Renal pelvis (tissue), 4 donors: ENCODE results near the gene RTN4RL1. TPM values are rescaled to one million over a fixed set of nuclear protein-coding genes. Genes with fewer than 3 reads are reported as not detected.

ENCODE experiments used
- DNase-seq: peaks from one replicate; pipeline ENCODE4 v3.0.0-alpha.2; 2013
- polyA plus RNA-seq, 3 donors: library from polyadenylated mRNA; unstranded; fragments of 120-200 nt; gene quantifications; one replicate each; pipeline ENCODE4 v1.2.1, GENCODE V29; 2013; ENCODE audit not compliant: insufficient read length in 3 of 3

Gene RTN4RL1
- polyA plus RNA-seq, 3 donors = 1.4 to 1.9 (median 1.7) TPM

DNA sequence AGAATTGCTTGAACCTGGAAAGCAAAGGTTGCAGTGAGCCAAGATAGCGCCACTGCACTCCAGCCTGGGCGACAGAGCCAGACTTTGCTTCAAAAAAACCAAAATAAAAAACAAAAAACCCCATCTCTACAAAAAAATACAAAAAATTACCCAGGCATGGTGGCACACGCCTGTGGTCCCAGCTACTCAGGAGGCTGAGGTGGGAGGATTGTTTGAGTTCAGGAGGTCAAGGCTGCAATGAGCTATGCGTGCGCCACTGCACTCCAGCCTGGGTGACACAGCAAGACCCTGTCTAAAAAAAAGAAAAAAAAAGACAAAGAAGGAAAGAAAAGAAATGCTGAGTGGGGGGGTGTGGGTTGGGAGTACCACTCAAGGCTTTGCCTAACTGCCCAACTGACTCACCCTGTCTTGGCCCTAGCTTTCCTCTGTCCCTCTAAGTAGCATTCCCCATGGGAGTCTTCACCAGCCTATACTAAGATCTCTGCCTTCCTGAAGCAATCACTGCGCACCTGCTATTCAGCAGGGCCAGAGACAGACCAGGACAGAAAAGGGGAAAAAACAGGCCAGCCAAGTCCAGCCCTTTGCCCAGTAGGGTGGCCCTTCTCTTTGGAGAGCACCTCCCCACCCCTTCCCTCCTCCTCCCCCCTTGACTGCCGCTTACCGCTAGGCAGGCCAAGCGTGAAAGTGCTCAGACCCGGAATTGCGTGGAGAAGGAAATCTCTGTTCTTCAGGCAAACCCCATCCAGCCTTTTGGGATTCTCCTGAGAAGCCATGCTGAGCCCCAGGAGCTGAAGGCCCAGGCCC is 45.8 kb downstream of the RTN4RL1 start:
- no peak for DNase-seq

DNA sequence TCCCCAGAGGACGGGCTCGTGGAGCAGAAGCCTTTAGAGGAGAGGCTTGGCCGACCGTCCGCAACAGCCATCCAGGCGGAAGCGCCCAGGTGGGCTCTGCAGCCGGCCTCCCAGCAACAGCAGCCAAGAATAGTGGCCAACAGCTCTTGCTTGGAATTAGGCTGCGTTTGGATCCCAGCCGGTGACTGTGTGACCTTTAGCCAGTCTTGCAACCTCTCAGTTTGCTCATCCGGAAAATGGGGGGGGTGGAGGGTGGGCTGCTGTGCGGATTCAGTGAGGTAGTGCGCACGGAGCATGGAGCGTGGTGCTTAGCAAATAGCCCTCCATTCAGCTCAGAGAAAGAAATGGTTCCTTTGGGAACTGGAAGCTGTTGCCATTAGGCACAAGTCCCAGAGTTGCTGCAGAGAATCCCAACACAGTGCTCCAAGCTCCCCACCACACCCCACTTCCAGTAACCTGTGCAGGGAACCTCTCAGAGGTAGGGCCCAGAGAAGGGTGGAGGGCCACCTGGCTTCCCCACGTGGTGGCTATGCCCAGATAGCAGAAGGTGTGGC is 46.7 kb downstream of the RTN4RL1 start:
- DNase-seq = no peak

DNA sequence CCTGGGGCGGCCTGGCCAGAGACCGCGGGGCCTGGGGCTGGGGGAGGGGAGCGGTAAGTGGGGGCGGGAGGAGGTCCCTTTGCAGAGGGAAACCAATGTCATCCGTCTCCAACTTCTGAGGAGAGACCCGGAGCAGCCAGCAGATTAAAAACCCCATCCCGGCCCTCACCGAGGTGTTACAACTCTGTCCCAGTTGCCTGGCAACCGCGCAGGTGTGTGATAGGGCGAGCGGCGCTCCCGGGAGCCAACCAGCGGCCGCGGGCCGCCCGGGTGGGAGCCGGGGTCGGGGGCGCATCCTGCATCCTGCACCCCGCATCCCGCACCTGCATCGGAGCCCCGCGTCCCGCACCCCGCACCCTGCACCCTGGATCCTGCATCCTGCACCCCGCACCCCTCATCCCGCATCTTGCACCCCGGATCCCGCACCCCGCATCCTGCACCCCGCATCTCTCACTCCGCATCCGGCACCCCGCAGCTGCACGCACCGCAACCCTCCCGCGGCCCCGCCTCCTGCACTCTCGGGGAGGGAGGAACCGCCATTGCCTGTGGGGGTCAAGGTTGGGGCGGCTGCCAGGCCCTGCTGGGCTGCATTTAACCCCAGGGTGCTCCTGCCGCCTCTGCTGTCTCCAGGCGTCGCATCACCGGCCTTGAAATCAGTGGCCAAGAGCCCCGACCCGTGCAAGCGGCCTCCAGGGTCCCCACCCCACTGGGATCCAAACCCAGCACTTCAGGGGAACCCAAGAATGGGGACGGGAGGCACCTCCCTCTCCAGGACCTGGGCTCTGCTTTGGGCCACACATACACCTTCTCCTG is 47.3 kb downstream of the RTN4RL1 start:
- DNase-seq = no peak

DNA sequence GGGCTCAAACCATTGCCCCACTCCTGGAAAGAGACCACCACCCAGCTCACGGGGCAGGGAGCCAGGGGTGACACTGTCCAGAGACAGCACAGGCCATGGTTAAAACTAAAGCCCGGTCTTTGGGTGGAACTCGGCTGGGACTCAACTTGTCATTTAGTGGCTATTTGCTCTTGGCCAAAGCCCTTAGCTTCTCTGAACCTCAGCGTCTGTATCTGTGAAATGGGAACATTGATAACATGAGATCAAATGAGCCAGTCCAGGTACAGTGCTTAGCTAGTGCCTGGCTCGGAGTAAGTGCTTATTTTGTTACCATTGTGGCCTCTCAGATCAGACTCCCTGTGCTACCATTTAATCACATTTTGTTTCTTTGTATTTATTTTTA is 48.5 kb downstream of the RTN4RL1 start:
- no peak for DNase-seq

DNA sequence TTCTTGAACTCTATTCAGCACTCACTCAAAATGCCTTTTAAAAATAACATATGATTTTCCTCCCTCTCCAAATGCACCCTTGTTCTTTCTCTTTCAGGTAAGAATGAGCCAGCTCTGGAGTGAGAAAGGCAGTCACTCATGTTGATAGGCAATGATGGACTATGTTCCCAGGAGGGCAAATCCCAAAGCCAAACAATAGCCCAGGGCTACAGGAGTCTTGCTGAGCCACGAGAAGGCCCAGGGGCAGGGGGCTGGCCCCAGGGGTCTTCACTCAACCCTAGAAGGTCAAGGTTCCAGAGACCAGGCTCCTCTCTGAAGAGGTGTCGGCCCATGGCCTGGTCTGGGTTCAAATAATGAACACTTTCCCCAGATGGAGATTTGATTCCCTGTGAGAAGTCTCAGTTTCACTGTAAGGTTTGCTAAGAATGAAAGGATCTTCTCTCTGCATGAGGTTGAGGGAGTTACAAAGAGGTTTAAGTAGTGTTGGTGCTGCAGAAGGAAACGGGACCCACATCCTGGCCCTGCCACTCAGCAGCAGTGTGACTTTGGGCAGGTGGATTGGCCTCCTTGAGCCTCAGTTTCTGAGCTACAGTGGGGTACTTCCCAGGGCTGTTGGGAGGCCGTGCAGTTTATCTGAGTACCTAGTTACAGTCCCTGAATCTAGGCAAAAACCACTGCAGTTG is 49.0 kb downstream of the RTN4RL1 start:
- no peak for DNase-seq

DNA sequence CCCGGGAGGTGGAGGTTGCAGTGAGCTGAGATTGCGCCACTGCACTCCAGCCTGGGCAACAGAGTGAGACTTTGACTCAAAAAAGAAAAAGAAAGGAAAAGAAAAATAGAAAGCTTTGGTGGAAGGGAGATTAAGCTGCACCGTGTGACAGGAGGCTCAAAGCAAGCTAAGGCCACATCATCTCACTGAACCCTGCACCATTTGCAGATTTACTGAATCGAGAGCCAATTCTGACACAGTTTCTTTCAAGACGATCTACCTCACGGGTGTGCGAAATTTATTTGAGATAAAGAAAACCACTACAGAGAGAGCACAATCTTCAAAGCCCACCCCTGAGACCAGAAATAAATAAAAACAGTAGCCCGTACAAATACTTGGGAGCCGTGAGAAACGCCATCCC is 49.6 kb downstream of the RTN4RL1 start:
- no peak for DNase-seq

DNA sequence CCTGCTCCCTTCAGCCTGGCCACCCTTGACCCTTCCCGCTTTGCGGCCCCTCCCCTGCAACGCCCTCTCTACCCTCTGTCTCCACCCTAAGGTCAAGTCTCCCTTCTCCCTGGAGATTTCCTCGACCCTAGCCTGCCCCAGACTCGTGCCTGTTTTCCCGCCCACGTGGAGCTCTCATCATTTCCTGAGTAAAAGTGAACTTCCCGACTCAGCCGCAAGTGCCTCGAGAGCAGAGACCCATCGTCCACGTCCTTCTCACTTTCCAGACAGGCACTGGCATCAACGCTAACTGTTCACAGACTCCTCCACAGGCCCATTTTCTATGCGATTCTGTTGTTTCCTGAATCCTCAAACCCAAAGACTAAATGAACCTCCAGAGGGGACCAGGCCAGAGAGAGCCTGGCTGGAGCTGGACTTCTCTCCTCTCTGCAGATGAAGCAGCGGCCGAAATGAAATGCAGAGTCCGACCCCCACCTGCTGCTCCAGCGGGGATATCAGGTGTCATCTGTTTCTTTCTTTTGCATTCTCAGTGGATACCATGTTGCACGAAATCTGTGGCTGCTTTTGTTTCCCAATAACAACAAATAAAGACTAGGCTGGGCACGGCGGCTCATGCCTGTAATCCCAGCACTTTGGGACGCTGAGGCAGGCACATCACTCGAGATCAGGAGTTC is 52.5 kb downstream of the RTN4RL1 start:
- DNase-seq = no peak

DNA sequence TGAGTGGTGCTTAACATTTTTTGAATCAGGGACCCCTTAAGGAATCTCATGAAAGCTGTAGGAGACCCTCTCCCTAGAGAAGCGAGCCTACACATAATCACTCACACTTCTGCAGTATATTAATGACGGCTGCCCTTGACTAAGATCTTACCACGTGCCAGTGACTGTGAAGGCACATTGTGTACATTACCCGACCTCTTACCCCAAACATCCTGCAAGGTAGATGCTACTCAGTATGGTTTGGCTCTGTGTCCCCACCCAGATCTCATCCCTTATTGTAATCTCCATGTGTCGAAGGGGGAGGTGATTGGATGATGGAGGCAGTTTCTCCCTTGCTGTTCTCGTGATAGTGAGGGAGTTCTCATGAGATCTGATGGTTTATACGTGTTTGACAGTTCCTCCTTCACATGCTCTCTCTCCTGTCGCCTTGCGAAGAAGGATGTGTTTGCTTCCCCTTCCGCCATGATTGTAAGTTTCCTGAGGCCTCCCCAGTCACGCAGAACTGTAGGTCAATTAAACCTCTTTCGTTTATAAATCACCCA is 54.2 kb downstream of the RTN4RL1 start:
- no peak for DNase-seq

DNA sequence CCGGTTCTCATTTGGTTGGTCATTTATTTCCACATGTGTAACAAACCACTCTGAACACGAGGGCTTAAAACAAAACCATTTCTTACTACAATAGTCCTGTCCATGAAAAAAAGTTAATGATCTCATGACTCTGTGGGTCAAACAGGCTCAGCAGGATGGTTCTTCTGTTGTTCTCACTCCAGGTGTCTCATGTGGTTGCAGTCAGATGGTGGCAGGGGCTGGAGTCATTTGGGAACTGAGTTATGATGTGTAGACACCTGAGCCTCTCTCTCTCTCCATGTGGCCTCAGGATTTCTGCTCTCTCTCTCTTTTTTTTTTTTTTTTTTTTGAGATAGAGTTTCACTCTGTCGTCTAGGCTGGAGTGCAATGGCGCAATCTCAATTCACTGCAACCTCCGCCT is 55.4 kb downstream of the RTN4RL1 start:
- no peak for DNase-seq

DNA sequence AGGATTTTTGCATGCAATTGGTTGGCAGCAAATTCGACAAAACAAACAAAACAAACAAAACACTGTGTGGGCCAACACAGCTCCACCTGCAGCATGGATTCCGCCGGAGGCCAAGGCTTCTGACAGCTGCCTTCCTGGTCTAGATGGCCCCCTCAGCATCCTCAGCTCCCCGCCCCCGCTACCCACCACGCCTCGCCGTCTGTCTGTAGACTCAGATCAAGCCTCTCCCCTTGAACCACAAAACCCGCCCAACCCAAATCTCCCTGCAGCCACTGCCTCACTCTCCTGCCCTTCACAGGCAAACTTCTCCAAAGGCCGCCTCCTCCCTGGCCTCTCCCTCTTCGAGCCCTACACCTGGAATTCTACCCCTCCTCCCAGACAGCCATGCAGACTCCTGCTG is 57.9 kb downstream of the RTN4RL1 start:
- no peak for DNase-seq

DNA sequence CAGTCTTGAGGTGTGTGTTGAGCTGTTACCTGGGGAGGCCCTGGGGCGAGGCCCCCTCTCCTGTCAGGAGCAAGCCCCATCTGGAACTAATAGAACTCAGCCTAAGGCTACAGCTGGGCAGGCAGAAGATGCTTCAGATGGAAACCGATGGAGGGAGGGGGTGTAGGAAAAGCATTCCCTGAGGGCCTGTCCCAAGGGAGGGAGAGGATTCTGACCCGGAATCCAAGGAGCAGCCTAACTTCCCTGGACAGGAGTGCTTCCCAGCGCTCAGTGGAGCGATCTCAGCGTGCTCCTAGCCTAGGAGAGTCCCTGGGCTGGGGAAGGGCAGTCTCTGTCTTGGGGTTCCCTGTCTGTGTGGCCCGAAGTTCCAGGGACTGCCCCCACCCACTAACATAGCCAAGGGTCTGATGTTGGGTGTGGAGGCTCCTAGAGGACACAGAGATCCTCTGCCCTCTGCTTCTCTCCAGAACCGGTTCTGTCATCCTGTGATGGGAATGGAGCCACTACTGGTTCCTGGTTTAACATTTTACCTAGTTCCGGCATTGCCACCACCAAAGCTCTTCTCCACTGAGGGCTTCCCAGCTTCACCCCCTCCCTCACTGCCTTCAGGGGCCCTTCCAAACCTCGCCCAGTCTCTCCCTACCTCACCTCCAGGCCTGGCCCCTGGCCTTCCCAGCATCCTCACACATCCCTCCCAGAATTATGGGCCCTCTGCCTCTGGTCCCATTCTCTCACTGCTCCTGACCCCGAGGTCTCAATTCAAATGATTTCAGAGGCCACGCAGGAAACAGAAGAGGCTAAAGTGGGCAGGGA is 58.7 kb downstream of the RTN4RL1 start:
- DNase-seq = no peak

DNA sequence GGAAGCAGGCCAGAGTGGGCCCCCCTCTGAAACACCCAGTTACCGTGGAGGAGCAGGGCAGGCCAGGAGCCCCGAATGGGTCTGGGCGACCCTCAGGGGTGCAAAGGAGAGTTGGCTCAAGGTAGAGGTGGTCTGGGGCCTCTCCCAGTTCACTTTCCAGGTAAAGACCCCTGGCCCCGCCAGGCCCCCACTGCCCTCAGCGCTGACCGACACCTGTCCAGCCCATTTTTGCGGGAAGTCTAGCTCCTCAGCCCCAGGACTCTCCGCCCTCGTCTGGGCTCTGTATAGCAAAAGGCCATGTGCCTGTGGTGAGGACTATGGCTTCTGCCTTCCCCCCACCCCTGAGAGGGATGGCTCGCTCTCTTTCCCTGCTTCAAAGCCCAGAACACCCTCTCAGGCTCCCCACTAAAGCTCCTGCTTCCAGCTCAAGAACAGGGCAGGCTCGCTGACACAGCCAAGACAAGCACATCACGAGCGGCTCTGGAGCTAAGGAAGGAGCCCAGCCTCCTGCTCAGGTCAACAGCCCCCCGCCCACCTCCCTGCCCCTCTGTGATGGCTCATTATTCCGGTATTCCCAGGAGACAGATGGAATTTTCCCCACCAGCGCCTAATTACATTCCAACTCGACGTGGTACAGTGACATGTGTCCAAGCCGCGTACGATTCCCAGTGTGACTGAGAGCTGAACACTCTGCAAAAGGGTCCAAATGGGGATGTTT is 59.4 kb downstream of the RTN4RL1 start:
- DNase-seq = no peak

DNA sequence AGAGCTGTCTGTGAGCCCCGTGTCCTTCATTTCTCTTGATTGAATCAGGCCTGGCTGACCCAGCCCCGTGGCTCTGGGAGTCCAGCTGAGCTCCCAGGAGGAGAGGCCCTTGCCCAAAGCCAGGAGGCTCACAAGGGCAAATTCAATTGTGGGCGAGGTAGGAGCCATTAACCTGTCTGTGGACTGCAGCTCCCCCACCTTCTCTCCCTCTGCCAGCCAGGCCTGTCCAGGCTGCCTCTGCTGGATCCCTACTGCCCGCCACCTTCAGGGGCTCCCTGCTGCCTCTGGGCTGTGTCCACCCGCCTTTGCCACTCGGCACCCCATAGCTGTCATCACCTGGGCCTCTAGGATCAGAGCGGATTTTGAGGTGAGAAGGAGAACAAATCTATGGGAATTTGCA is 61.9 kb downstream of the RTN4RL1 start:
- no peak for DNase-seq

DNA sequence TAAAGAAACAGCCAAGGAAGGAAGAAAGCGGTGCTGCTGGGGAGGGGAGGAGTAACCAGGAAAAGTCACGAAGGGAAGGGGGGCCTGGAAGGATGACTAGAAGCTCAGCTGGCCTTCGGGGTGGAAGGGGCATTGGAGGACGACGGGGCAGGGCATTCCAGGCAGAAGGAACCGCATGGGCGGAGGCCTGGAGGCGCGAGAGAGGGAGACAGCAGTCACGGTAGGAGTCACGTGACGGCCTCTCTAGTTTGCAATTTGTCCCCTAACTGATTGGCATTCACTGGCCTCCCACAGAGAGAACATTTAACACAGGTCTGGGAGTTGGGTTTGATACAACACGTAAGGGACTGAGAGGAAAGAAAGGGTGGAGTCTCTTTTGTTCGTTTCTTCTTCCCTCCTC is 63.9 kb downstream of the RTN4RL1 start:
- no peak for DNase-seq

DNA sequence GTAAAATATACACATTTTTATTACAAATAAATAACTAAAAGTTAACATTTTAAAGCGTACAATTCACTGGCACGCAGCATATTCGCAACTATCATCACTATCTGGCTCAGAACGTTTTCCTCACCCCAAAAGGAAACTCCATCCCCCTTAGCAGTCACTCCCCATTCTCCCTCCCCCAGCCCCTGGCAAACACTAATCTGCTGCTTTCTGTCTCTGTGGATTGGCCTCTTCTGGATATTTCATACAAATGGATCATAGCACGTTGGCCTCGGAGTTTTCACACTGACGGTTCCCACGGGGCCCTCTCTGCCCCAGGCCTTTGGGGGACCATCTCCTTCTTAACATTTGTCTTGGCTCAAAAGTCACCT is 64.6 kb downstream of the RTN4RL1 start:
- no peak for DNase-seq

DNA sequence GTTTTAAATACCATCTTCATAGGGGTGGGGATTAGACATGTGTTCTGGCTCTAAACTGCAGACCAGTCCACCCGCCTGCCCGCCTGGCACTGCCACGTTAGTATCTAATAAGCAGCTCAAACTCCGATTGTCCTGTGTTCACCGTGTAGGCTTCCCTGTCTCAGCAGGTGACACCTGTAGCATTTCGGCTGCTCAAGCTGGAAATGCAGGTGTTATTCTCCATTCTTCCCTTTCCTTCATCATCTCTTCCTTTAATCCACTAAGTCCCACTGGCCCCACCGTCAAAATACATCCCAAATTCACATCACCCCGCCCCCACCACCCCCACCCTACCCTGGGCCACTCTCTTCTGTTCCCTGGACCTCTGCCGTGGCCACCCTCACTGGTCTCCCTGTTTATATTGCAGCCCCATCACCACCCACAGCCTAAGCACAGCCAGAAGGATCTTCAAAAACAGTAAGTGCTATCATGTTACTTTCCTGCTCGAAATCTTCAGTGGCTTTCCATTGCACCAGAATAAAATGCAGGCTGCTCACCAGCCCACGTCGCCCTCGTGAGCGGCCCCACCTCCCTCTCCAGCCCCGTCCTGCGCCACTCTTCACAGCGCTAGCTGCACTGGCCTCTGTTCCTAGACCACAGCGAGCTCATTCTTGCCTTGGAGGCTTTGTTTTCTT is 65.1 kb downstream of the RTN4RL1 start:
- no peak for DNase-seq

DNA sequence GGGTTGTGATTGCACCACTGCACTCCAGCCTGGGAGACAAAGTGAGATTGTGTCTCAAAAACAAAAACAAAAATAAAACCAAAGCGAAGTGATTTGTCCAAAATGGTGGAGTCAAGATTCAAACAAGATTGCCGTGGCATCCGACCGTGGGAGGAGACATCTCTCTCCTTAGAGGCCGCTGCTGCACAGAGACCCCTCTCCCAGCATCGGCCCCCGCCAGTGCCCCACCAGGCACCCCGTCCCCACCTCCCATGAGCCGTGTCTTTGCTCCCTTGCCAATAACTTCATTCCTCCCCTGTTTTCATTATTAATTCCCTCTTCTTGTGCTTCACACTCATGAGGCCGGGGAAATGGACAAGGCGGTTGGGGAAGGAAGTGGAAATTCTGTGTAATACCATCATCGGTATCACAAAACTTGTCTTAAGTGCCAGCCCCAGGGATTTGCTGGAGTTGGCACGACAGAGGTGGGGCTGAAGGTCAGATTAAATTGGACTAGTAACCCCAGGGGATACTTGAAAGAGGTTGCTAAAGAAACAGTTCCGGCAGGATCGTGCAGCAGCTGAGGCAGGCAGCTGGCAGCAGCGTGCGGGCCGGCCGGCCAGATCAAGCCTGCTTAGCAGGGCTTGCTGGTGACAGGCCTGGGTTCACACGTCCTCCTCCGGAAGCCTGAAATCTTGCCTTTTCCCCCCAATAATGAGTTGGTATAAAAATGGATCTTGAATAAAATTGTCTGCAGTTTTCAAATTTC is 66.8 kb downstream of the RTN4RL1 start:
- DNase-seq = no peak

DNA sequence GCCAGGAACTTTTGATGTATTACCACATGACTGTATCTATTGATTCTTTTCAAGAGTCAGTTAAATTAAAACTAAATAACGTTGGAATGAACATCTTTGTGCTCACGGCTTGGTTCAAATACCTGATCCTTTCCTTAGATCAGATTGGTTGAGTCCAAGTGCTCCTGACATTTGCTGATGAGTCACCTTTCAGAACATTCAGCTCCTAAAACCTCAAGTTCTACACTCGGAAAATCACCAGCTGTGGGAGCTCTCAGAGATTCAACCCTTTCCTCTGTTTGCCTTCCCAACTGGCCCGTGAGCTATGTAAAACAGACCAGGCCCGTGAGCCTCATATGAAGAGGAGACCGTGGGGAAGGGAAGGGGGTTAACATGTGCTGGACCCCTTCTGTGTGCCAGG is 68.1 kb downstream of the RTN4RL1 start:
- no peak for DNase-seq

DNA sequence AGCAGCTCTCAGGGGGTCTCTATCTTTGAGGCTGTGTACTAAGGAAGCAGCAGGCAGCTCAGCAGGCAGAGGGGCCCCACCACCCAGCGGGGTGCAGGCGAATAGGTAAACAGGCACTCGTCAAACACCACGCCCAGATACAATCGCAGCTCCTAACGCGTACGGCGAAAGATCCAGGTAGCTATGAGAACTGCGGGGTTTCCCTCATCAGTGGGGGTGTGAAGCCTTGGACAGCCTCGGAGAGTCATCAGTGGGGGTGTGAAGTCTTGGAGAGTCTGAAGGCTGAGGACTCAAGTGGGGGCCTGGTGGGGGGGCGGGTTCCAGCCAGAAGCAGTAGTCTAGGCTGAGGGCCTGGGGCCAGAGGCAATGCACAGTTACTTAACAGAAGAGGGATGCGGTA is 69.0 kb downstream of the RTN4RL1 start:
- DNase-seq = no peak
